ENCODE data around the gene CSAD. TPM values are rescaled to one million over a fixed set of nuclear protein-coding genes. Genes with fewer than 3 reads are reported as not detected.

The CSAD gene
- total RNA-seq, 1 donor from 2014 or later = 24.3 TPM

GRCh38 chr12:53212931-53213330 is 32.2 kb upstream of the CSAD start:
- Mint-ChIP-seq H3K27ac (ENCODE audit: unreplicated experiment) (no peak overlapping the region), H3K27me3 (ENCODE audit: low read depth) (no peaks in the 10 kb centered on the region), H3K4me3 (ENCODE audit: unreplicated experiment) (no peak overlapping the region), H3K4me1 (ENCODE audit: low read depth) (peaks cover 15% of the 10 kb centered on the region), H3K36me3 (ENCODE audit: low read depth) (peaks cover 14% of the 10 kb centered on the region), H3K9me3 (ENCODE audit: low read depth) (no peaks in the 10 kb centered on the region)
- TF ChIP-seq CTCF (IDR thresholded peaks at IDR 0.05) = no peak
- no peak for DNase-seq (ENCODE audit: low spot score)

GRCh38 chr12:53211476-53212381 is 31.0 kb upstream of the CSAD start:
- TF ChIP-seq CTCF (IDR thresholded peaks at IDR 0.05) = peak; percentile 55
- Mint-ChIP-seq H3K27me3 (ENCODE audit: low read depth) (no peaks in the 10 kb centered on the region), H3K4me1 (ENCODE audit: low read depth) (peaks cover 11% of the 10 kb centered on the region), H3K27ac (ENCODE audit: unreplicated experiment) (no peak overlapping the region), H3K9me3 (ENCODE audit: low read depth) (no peaks in the 10 kb centered on the region), H3K36me3 (ENCODE audit: low read depth) (peaks cover 14% of the 10 kb centered on the region), H3K4me3 (ENCODE audit: unreplicated experiment) (no peak overlapping the region)
- DNase-seq (ENCODE audit: low spot score) = no peak

GRCh38 chr12:53210843-53211242 is 30.1 kb upstream of the CSAD start:
- peaks cover 20% of the 10 kb centered on the region for H3K4me1 Mint-ChIP-seq (ENCODE audit: low read depth)
- peaks cover 14% of the 10 kb centered on the region for H3K36me3 Mint-ChIP-seq (ENCODE audit: low read depth)
- DNase-seq (ENCODE audit: low spot score) = no peak
- H3K9me3 Mint-ChIP-seq (ENCODE audit: low read depth) = no peaks in the 10 kb centered on the region
- H3K27ac Mint-ChIP-seq (ENCODE audit: unreplicated experiment) = no peak overlapping the region
- H3K4me3 Mint-ChIP-seq (ENCODE audit: unreplicated experiment) = no peak overlapping the region
- H3K27me3 Mint-ChIP-seq (ENCODE audit: low read depth) = no peaks in the 10 kb centered on the region
- no peak for TF ChIP-seq CTCF (IDR thresholded peaks at IDR 0.05)

GRCh38 chr12:53208877-53209463 is 28.2 kb upstream of the CSAD start:
- no peak overlapping the region for H3K4me3 Mint-ChIP-seq (ENCODE audit: unreplicated experiment)
- H3K27ac Mint-ChIP-seq (ENCODE audit: unreplicated experiment) = no peak overlapping the region
- no peaks in the 10 kb centered on the region for H3K9me3 Mint-ChIP-seq (ENCODE audit: low read depth)
- peaks cover 9% of the 10 kb centered on the region for H3K36me3 Mint-ChIP-seq (ENCODE audit: low read depth)
- peaks cover 17% of the 10 kb centered on the region for H3K4me1 Mint-ChIP-seq (ENCODE audit: low read depth)
- no peak for DNase-seq (ENCODE audit: low spot score)
- H3K27me3 Mint-ChIP-seq (ENCODE audit: low read depth) = no peaks in the 10 kb centered on the region
- no peak for TF ChIP-seq CTCF (IDR thresholded peaks at IDR 0.05)

- Mint-ChIP-seq H3K9me3 (ENCODE audit: low read depth) (no peaks in the 10 kb centered on the region), H3K4me3 (ENCODE audit: unreplicated experiment) (no peak overlapping the region), H3K36me3 (ENCODE audit: low read depth) (peaks cover 9% of the 10 kb centered on the region), H3K4me1 (ENCODE audit: low read depth) (peaks cover 16% of the 10 kb centered on the region), H3K27ac (ENCODE audit: unreplicated experiment) (no peak overlapping the region), H3K27me3 (ENCODE audit: low read depth) (no peaks in the 10 kb centered on the region)
- DNase-seq (ENCODE audit: low spot score) = no peak
- no peak for TF ChIP-seq CTCF (IDR thresholded peaks at IDR 0.05)
Measured at GRCh38 chr12:53208435-53208834, 27.7 kb upstream of the CSAD start.

All from chondrocyte (in vitro differentiated cells).